Astrocyte (in vitro differentiated cells and primary cell): ENCODE measurements around the gene IER3.

Experiments used
- CTCF ChIP-seq: IDR thresholded peaks from 2 replicates; pipeline ENCODE4 v1.5.1; 2011; ENCODE audit warnings: low read depth, mild to moderate bottlenecking, inconsistent platforms, low read length, moderate library complexity; ENCODE audit not compliant: insufficient read depth
- EZH2 ChIP-seq: IDR thresholded peaks from 2 replicates; pipeline ENCODE4 v1.6.1; 2012; ENCODE audit warnings: mild to moderate bottlenecking, low read length, inconsistent platforms; ENCODE audit not compliant: insufficient read depth

DNA sequence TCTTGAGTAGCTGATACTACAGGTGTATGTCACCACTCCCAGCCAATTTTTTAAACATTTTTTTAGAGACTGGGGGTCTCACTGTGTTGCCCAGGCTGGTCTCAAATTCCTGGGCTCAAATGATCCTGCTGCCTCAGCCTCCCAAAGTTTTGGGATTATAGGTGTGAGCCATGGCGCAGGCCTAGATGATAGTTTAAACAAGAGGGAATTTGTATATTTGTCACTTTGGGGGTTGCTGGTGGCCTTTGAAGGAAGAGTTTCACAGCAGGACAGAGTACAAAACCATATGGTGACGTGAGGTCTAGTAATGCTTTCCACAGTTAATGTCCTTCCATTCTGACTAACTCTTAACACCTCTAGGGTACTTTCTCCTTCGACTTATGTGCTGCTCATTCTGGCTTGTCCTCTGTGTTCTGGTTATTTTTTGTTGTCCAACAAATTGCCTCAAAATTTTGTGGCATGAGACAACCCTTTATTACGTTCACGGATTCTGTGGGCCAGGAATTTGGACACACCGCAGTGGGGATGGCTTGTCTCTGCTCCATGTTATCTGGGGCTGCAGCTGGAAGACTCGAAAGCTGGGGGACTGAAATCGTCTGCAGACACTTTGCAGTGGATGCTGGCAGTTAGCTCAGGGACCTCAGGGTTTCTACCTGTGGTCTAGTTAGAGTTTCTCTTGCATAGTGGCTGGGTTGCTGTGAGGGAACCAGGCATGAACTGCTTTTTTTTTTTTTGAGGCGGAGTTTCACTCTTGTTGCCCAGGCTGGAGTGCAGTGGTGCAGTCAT lies 23.0 kb upstream of the IER3 start:
- TF ChIP-seq CTCF (no peak), EZH2 (no peak)
